Panc1 (cell line): ENCODE results near the gene ZNF717.

Source experiments
- POLR2AphosphoS5 ChIP-seq: IDR thresholded peaks from 2 replicates; pipeline ENCODE4 v1.6.1; 2012; ENCODE audit warnings: mild to moderate bottlenecking, low read depth, low read length, moderate library complexity
- TF ChIP-seq, protein P1 (sequence below): fragments of 450-650 bp; IDR thresholded peaks from 2 replicates; pipeline ENCODE4 v1.5.1; 2017; ENCODE audit warnings: mild to moderate bottlenecking

DNA sequence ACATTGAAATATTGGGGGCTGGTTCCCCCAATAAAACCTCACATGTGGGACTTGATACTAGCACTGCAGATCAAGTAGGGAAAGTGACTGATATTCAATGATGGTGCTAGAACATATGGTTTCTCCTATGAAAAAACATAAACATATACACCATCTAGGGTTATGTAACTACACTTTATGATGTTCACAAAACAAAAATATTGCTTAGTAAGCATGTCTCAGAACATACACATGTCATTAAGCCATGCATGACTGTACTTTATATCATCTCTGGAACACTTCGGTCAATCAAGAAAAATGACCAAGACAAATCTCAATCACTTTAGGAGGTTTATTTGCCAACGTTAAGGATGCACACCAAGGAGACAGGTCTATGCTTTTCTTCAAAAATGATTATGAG lies 57.4 kb downstream of the ZNF717 start:
- TF ChIP-seq, protein P1, sequence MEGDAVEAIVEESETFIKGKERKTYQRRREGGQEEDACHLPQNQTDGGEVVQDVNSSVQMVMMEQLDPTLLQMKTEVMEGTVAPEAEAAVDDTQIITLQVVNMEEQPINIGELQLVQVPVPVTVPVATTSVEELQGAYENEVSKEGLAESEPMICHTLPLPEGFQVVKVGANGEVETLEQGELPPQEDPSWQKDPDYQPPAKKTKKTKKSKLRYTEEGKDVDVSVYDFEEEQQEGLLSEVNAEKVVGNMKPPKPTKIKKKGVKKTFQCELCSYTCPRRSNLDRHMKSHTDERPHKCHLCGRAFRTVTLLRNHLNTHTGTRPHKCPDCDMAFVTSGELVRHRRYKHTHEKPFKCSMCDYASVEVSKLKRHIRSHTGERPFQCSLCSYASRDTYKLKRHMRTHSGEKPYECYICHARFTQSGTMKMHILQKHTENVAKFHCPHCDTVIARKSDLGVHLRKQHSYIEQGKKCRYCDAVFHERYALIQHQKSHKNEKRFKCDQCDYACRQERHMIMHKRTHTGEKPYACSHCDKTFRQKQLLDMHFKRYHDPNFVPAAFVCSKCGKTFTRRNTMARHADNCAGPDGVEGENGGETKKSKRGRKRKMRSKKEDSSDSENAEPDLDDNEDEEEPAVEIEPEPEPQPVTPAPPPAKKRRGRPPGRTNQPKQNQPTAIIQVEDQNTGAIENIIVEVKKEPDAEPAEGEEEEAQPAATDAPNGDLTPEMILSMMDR = no peak
- no peak for TF ChIP-seq POLR2AphosphoS5
